ENCODE measurements around the gene SRSF12. TPM values are rescaled to one million over a fixed set of nuclear protein-coding genes. Genes with fewer than 3 reads are reported as not detected.

The SRSF12 gene
- total RNA-seq, 1 donor from 2014 or later, result 0.10 TPM

Other genes starting within 250 kb of the SRSF12 start
- gene RNGTT, start 154.5 kb downstream of the SRSF12 start, total RNA-seq, result 6.1 TPM
- gene PNRC1, start 37.3 kb downstream of the SRSF12 start, total RNA-seq, result 58.2 TPM
- gene PM20D2, start 28.0 kb upstream of the SRSF12 start, total RNA-seq, result 2.1 TPM
- not detected for gene GABRR1, start 99.3 kb upstream of the SRSF12 start, total RNA-seq
- gene GABRR2, start 197.2 kb upstream of the SRSF12 start, total RNA-seq, result 0.58 TPM
- gene UBE2J1, start 234.7 kb upstream of the SRSF12 start, total RNA-seq, result 16.0 TPM